ENCODE results near the gene RIMS4. TPM values are rescaled to one million over a fixed set of nuclear protein-coding genes. Genes with fewer than 3 reads are reported as not detected.

Gene RIMS4
- total RNA-seq, 3 donors from 2014 or later = 0.66 to 1.8 (median 0.96) TPM

DNA sequence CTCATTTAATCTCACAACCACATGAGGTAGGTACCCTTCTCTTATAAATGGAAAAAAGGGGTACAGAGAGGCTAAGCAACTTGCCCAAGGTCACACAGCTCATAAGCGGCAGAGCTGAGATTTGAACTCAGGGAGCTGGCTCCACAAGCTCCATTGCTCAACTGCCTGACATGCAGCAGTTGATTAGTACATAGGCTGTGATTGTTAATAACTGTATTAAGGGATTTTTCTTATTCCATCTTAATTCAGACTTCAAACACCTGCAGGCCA lies 88.6 kb downstream of the RIMS4 start:
- Histone ChIP-seq H3K9me3 (no peaks in the 10 kb centered on the region), H3K4me3 (no peak overlapping the region), H3K27me3 (no peaks in the 10 kb centered on the region), H3K36me3 (no peaks in the 10 kb centered on the region), H3K27ac (no peak overlapping the region), H3K4me1 (peaks cover 0 to 2% of the 10 kb centered on the region in 2 donors)
- no peak for DNase-seq (ENCODE audit: low spot score in 2 of 2)
- TF ChIP-seq POLR2AphosphoS5 (IDR thresholded peaks at IDR 0.05) (no peak), POLR2A (IDR thresholded peaks at IDR 0.05) (no peak), CTCF (IDR thresholded peaks at IDR 0.05) (no peak)
- intact Hi-C loops (cut with DNase I; ENCODE audit: low total_unique reads) = loop anchor here (5.0 kb wide), 1 partner anchor 696 kb away; the partner anchor contains the start of gene PIGT

DNA sequence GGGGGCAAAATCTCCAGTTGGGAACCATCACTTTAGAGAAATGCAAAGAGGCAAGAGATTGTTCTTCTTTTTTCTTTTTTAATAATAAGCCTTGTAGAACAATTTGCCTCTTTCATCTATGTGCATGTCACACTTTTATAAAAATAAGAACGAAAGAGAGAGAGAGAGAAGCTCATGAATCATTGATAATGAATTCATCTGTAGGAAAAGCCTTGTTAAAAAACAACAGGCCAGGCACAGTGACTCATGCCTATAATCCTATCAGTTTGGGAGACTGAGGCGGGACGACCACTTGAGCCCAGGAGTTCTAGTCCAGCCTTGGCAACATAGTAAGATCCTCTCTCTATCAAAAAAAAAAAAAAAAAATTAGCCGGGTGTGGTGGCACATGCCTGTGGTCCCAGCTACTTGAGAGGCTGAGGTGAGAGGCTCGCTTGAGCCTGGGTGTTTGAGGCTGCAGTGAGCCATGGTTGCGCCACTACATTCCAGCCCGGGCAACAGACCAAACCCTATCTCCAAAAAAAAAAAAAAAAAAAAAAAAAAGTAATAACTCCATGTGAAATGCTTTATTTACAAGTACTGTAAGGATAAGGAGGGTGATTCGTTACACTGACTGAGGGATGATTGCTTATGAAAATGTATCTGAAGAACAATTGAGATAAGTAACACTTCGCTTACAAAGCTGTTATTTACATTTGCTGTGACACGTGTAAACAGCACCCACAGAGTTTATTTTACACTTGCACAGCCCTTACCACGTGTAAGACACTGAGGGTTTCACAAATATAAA lies 89.2 kb downstream of the RIMS4 start:
- Histone ChIP-seq H3K27me3 (no peaks in the 10 kb centered on the region), H3K4me3 (no peak overlapping the region), H3K4me1 (peaks cover under 1 to 7% of the 10 kb centered on the region in 2 donors), H3K27ac (peak overlapping the region; percentile 56 to 69), H3K36me3 (no peaks in the 10 kb centered on the region), H3K9me3 (no peaks in the 10 kb centered on the region)
- TF ChIP-seq CTCF (IDR thresholded peaks at IDR 0.05) (no peak), POLR2A (IDR thresholded peaks at IDR 0.05) (no peak), POLR2AphosphoS5 (IDR thresholded peaks at IDR 0.05) (no peak)
- intact Hi-C loops (cut with DNase I; ENCODE audit: low total_unique reads) = loop anchor here (5.0 kb wide), 1 partner anchor 696 kb away; the partner anchor contains the start of gene PIGT
- peak in 1 of 2 donors; percentile 59 for DNase-seq (ENCODE audit: low spot score in 2 of 2)

- Histone ChIP-seq H3K36me3 (no peaks in the 10 kb centered on the region), H3K27ac (peak overlapping the region; percentile 56 to 69), H3K4me1 (peaks cover 3 to 13% of the 10 kb centered on the region in 2 donors), H3K27me3 (no peaks in the 10 kb centered on the region), H3K4me3 (peak overlapping the region in 1 of 3 donors; percentile 58), H3K9me3 (no peaks in the 10 kb centered on the region)
- intact Hi-C loops (cut with DNase I; ENCODE audit: low total_unique reads) = loop anchor here (5.0 kb wide), 1 partner anchor 697 kb away; the partner anchor contains the start of gene PIGT
- peak in 1 of 2 donors; percentile 83 for DNase-seq (ENCODE audit: low spot score in 2 of 2)
- TF ChIP-seq POLR2A (IDR thresholded peaks at IDR 0.05) (no peak), CTCF (IDR thresholded peaks at IDR 0.05) (no peak), POLR2AphosphoS5 (IDR thresholded peaks at IDR 0.05) (no peak)
These were observed 89.7 kb downstream of the RIMS4 start for GRCh38 chr20:44720621-44720996.

DNA sequence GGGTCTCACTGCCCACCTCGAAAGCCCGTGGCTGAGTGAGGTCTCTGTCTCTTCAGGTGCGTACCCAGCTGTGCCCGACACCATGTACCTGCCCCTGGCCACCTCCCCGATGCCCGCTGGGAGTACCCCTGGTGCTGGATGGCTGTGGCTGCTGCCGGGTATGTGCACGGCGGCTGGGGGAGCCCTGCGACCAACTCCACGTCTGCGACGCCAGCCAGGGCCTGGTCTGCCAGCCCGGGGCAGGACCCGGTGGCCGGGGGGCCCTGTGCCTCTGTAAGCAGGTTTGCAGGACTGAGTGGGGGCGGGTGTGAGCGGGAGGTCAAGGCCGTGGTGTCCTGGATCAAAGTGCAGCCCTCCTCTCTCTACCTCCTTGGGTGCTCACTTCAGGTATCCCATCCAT lies 90.5 kb downstream of the RIMS4 start:
- no peak for DNase-seq (ENCODE audit: low spot score in 2 of 2)
- H3K9me3 ChIP-seq = no peaks in the 10 kb centered on the region
- H3K36me3 ChIP-seq = no peaks in the 10 kb centered on the region
- no peaks in the 10 kb centered on the region for H3K27me3 ChIP-seq
- TF ChIP-seq POLR2AphosphoS5 (IDR thresholded peaks at IDR 0.05) (no peak), POLR2A (IDR thresholded peaks at IDR 0.05) (no peak), CTCF (IDR thresholded peaks at IDR 0.05) (no peak)
- peaks cover 3 to 21% of the 10 kb centered on the region in 2 donors for H3K4me1 ChIP-seq
- intact Hi-C loops (cut with DNase I; ENCODE audit: low total_unique reads) = loop anchor here (5.0 kb wide), 1 partner anchor 697 kb away; the partner anchor contains the start of gene PIGT
- peak overlapping the region; percentile 56 to 69 for H3K27ac ChIP-seq
- peak overlapping the region in 1 of 3 donors; percentile 58 for H3K4me3 ChIP-seq

GRCh38 chr20:44717986-44718385 lies 92.4 kb downstream of the RIMS4 start:
- intact Hi-C loops (cut with DNase I; ENCODE audit: low total_unique reads) = no loop called here

More at GRCh38 chr20:44717986-44718385, 92.4 kb downstream of the RIMS4 start:
- Histone ChIP-seq H3K9me3 (no peaks in the 10 kb centered on the region), H3K27me3 (no peaks in the 10 kb centered on the region), H3K36me3 (no peaks in the 10 kb centered on the region), H3K4me1 (peaks cover 3 to 34% of the 10 kb centered on the region in 2 donors), H3K27ac (no peak overlapping the region), H3K4me3 (peak overlapping the region in 1 of 3 donors; percentile 58)
- TF ChIP-seq POLR2A (IDR thresholded peaks at IDR 0.05) = no peak
- no peak for TF ChIP-seq POLR2AphosphoS5 (IDR thresholded peaks at IDR 0.05)
- TF ChIP-seq CTCF (IDR thresholded peaks at IDR 0.05) = peak in 1 of 3 donors; percentile 7
- DNase-seq (ENCODE audit: low spot score in 2 of 2) = no peak
